Stimulated activated CD4-positive, alpha-beta T cell treated with anti-CD3 and anti-CD28 coated beads, Interleukin-1b, Interleukin-23, amount 100 ng/mL, for 1 hour (primary cell): ENCODE data around the gene USH2A.
"Not testable (repeated sequence)": the region's sequence is repeated elsewhere in the genome, so short reads cannot be mapped to it uniquely, and the experiment has no call there.

Experiments
- DNase-seq, 2 donors: peaks; one replicate each; pipeline ENCODE4 v3.0.0-alpha.2; 2020; ENCODE audit warnings: low read depth in 2 of 2

USH2A gene

DNA sequence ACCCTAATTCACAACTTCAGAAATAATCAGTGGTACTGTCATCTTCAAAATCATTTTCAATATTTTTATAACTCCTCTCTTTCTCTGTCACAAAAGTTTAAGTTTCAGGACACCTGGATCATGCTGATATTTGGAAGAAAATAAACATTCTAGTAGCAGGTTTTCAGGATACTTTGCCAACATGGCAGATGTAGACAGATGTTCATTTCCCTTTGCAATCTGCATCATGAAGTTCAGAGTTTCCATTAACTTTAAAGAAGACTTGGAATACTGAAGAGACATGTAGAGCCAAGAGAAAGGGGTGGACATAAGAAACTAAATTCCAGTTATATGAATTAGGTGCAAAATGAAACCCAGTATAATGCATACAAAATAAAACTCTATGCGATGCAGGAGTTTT is 218.1 kb downstream of the USH2A start:
- DNase-seq: no peak

DNA sequence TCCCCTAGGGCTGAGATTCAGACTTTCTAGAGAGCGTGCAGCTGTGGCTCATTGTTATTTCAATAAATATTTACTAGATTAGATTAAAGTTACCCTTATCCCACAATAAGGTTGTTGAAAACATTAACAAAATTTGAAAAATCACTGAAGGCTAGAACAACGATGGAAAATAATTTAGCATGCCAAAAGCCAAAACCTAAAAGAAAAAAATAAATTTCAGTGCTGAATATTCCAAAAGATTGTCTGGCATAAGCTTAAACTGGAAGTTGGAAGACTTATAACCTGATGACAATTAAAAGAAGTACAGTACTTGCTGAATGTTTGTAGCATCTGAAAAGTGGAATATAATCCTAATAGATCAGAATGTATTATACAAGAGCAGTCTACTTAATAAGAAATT is 221.3 kb downstream of the USH2A start:
- no peak for DNase-seq

DNA sequence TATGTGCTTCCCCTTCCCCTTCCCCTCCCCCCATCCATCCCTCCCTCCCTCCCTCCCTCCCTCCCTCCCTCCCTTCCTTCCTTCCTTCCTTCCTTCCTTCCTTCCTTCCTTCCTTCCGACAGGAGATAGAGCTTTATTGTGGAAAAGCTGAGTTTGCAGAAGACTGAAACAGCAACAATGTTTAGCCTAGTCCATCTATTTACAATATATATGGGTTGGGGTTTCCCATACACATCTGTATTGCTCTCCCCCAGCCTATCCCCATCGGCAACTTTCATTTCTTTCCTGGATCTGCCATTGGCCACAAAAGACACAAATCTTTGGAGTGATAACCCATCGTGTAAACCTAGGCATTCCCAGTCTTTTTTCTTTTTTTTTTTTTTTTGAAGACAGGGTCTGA is 222.3 kb downstream of the USH2A start:
- DNase-seq: no peak

DNA sequence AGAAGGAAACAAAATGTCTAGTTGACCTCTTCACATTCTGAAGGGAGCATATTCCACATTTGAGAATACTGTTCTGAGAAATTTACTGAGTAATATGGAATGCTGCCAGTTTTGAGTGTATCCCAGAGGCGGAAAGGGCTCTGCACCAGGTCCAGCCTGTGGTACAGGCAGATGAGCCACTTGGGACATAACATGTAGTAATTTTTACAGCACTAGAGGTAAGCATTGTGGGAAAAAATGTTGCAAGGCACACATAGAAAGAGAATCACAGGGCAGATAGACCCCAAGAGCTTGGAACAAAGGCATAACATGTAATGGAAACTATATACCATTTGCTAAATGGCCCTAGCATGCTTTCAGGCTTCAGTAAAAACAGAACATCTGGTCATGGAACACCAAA is 228.5 kb downstream of the USH2A start:
- no peak for DNase-seq

DNA sequence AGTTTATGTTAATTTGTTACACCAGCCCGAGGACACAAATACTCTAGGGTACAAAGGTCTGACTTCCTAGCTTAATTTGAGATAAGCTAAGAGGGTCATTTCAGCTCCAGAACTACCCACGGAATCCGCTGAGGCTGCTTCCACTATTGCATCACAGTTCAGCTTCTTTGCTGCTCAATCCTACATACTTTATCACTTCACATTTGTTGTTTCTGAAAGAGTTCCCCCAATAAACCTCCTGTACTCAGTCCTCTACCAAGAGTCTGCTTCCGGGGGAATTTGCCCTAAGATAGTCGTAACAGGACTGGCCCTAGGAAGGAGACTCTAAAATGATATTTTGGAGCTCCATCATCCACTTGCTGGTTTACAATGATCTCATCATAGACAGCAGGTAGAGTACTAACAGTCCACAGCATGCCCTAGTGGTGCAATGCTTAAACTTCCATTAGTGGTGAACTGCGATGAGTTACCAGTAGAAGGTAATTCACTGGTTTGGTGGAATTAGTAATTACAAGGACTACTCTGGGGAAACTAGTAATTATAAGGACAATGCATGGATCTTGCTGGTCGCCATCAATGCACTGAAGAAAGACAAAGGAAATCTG is 229.3 kb downstream of the USH2A start:
- DNase-seq: no peak

DNA sequence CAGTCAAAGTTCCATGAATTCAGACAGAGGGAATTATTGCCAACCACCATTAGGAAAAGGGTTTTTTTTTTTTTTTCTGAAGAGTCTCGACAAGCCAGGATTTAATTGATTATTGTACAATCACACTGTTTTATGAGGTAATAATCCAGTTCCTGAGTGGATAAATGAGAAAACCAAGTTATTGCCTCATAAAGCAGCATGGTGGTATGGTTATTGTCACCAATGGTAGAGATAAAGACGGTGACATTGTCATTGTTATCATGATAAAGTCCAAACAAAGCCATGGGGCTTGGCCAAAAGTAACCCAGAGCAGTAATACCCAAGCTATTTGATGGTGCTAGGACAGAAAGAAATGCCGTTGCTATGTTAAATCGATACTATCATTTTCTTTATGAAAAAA is 232.8 kb downstream of the USH2A start:
- DNase-seq: no peak

DNA sequence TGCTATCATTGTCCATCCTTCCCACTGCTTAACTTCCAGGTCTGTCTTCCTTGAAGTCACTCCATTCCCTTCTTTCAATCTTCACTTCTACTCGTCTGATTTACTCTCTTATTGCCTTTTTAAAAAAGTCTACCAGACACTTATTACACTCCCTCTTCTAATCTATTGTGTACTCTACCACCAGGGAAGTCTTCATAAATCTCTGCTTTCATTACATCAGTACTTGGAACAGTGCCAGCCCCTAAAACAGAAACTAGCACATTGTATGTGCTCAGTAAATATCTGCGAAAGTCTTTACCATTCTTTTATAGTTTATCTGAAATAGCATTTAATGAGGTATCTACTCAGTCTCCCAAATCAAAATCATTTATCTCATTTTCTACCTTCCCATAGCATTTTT is 236.4 kb downstream of the USH2A start:
- DNase-seq: no peak

DNA sequence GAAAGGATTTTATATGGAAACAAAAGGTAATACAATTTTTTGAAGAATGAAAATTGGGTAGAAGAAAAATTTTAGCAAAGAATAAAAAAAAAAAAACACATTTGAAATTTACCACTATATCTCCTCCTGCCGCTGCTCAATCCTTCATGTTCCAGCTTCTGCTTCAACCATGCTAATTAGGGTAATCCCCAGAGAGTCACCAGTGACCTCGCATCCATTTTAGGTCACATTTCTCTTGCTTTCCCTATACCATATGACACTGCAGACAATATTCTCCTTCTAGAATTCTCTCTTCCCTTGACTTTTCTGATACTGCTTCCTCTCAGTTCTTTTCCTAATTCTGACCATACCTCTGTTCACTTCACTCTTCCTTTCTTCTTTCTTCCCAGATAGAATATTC is 237.1 kb downstream of the USH2A start:
- DNase-seq: no peak

DNA sequence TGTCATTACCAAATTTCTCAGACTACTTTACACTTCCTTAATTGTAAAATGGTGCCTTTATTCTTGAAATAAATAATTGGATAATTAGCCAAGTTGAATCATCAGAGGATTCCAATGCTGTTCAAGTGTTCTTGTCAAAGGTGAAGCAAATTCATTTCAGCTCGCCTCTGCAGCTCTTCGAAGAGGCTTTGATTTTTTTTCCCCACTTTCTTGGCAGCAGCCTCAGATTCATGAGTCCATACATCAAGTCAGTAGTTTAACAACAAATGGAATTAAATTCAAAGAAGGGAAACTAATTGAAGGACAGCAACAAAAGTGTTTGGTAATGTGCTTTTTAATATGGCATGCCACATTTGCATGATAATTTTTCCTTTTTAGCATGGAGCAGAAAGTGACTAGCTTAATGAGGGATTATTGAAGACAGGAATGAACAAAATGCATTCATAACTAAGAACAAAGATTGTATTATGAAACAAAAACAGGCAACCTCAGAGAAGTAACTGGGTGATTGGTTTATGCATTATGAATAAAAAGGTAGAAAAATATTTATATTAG is 239.0 kb downstream of the USH2A start:
- DNase-seq: no peak

DNA sequence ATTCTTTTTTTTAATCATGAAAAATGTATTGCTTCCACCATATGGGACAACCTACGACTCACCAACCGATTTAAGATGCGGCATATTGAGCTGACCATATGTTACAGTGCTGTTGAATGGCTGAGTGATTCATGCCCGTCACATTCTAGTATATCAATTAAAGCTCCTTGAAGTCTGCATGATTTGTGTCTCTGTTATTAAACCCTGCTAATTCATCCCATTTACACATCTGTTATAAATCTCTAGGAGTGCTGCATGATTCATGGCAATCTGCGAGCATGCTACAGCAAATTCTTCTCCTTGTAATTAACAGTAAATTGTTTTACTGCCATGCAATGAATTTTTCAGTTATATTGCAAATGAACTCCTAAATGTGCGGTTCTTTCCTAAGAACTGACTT is 239.8 kb downstream of the USH2A start:
- no peak for DNase-seq

DNA sequence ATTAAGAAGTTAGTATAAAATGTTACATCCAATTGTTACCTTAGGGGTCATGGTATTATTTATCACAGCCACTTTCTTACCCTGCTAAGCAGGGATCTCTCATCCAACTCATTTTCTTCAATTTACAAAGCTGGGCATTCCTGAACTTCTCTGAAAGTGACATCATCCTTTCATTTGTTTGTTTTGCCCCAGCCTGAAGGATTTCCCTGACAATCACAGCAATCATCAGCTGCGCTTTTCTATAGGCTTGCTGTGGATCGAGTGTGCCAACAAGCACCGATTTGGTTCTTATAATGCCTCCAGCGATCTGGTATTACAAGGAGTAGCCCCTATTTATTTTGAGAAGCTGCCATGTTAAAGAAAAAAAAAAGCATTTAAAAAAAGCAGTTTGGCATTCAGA is 240.2 kb downstream of the USH2A start:
- no peak for DNase-seq

DNA sequence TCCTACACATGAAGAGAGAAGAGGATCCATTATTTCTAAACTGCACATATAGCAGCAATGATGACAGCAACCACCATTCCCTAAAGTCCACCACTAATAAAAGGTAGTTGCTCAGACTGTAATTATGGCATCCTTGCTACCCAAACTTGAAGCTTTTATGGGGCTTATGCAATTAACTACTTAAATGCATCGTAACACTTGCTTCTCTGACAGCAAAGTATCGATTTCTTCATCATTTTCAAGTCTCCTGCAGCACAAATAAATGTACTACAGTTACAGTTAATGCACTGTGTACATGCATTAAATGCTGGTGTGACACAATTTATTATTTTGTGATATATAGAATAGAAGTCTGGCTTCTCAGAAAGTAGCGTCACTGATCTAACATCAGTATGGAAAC is 241.7 kb downstream of the USH2A start:
- no peak for DNase-seq

DNA sequence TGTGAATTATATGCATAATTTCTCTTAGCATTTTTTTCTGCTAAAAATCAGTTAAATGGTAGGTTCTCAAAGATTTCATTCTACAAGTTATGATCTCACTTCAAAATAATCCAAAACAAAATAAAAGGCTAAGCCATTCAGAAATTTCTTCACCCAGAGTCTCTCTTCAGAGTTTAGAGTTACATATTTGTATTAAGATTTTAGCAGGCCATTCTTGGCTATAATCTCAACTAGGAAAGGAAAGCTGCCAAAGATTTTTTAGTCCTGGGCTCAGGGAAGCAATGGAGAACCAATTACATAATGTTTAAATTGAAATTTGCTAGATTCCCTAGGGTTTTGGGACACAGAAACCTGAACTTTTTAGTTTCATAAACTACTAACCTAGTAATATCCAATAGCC is 245.0 kb downstream of the USH2A start:
- DNase-seq: no peak

DNA sequence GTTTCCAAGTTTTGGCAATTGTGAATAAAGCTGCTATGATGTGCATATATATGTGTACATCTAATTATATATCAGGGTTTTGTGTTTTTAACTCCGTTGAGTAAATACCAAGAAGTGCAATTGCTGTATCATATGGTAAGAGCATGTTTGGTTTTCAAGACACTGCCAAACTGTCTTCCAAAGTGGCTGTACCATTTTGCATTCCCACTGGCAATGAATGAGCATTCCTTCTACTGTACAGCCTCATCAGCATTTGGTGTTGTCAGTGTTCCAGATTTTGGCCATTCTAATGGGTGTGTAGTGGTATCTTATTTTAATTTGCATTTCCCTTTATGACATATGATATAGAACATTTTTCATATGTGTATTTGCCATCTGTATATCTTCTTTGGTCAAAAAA is 246.3 kb downstream of the USH2A start:
- no peak for DNase-seq

DNA sequence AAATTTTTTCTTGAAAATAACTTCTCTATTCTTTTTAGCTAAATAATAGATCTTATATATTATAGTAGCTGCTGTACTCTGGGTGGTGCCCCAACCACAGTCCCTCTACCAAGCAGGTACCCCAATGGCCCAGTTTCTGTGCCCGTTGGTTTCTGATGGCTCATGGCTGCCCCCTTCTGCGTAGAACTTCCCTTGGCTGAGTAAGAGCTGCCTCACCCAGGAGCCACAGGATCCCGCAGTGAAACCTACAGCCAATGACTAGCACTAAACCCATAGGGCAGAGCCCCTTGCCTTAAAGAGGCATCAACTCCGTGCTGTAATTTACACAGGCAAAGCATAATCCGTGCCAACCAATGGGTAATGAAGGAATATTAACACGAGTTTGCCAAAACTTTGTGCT is 247.5 kb downstream of the USH2A start:
- DNase-seq: no peak

DNA sequence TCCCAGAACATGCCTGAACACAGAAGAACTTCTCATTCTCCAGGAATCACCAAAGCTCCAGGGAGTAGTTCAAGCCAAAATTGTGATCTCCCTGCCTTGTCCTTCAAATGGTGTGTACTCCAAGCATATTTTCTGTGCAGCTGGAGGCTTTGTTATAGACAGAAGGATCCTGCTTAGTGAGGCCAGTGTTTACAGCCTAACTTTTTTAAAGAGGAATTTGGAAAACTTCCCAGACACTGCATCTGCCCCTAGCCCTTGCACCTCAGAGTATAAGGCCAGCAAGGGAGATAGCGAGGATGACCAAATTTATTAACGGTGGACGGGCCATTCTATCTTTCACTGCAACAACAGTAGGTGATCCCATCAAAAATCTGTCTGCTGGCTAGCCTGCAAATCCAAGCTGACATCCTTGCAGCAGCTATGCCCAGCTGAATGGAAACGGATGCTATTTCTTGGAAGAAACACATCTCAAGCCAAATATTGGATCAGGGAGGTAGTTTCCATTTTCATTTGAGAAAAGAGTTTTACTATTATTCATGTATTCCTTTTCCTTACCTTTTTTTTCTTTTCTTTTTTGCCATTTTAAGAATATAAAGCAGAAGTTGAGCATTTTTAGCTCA is 249.8 kb downstream of the USH2A start:
- no peak for DNase-seq

DNA sequence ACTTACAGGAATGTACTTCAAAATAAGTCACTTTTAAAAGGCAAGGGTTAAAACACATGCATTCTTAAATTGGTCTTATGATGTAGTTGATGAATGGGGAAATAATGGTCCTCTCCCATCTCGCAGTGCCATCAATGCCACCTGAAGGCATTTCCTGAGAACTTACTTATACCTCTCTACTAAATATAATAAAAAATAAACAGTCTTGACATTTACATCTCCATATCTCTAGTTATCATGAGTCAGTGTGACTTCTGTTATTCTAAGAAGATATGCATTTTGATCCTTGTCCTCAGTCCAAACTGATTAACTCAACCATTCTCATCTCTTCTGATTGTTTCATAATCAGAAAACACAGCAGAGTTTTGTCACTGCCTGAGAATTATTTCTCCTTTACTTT is 253.9 kb downstream of the USH2A start:
- no peak for DNase-seq

DNA sequence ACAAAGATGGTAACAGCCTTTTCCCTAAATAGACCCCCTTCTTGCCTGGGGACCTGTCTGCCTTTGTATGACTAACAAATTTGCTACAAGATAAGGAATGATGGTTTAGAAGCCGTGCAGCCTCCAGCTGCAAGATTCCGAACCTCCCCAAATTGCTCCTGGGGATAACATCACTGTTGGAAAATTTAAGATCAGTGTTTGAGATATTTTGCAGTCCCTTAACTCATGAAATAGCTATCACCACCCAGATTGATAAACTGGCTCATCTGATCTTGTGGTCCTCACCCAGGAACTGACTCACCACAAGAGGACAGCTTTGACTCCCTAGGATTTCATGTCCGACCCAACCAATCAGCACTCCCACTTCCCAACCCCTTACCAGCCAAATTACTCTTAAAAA is 254.7 kb downstream of the USH2A start:
- DNase-seq: no peak

DNA sequence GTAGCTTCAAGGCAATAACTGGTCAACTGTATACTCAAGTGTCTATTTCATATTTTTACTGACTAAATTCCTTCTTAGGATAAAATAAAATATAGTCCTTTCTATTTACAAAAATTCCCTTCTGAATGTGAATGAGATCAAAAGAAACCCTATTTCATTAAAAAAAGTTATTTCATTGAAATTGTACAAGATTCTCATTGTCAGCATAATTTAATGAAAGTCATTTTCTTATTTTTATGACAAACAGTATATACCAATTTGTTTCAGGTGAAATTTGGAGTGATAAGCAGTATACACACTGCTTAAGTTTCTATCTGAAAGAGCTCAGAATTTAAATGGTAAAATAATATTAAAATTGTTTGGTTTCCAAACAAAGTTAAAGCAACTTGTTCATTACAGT is 269.2 kb downstream of the USH2A start:
- DNase-seq: no peak

DNA sequence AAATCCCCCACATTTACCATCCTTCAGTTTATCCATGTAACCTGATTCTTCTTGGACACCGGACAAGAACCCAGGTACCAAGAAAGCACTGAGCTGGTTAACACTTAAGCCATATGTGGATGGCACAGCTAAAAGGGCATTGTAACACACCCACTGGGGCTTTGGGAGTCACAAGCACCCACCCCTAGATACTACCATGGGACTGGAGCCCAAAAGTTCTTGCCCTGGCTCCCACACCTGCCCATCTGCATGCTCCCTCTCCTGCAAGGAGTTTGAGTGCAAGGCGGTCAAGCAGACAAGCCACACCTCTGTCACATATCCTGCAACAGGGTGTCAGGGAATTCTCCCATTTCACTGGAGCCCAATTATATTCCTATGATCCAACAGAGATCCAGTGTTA is 270.1 kb downstream of the USH2A start:
- no peak for DNase-seq

DNA sequence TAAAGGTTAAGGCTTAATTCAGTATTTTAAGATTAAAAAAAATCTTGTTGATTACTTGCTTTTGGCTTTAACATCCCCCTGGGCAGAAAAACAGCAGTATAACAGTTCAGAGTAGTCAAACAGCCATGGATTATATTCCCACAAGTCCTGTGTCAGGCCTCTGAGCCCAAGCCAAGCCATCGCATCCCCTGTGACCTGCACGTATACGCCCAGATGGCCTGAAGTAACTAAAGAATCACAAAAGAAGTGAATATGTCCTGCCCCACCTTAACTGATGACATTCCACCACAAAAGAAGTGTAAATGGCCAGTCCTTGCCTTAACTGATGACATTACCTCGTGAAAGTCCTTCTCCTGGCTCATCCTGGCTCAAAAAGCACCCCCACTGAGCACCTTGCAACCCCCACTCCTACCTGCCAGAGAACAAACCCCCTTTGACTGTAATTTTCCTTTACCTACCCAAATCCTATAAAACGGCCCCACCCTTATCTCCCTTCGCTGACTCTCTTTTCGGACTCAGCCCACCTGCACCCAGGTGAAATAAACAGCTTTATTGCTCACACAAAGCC is 277.7 kb downstream of the USH2A start:
- not testable (repeated sequence) for DNase-seq

DNA sequence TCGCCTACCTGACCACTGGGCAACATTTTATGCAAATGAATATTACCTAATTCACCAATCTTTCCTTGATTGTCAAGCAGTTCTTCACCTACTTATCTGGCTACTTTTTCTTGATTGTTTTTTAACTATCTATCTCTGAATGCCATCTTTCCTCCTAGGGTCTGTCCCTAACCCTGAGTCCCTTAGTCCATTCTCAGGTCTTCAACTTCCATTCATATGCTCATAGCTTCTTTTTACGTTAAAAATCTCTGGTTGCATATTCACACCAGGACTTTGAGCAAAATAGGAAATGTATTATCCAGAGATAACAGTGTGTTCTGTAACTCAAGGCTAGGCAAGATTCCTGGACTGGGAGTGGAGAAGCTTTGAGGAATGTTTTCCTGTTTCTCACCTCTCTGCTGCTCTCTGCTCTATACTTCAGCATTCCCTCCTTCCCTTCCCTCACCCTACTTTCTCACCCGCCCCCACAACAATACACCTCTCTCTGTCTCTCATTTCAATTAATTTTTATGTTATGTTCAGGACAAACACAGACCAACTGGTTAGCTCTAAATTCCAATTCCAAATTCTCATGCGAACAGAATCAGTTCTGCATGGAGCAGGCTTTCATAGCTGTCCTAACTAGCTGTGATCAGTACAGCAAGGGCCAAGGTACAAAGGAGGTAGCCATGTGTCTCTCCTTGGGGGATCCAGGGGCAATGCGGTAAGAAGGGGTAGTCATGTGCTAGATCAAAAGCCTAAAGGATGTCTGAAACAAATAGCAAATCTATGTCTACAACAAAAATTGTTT is 278.4 kb downstream of the USH2A start:
- no peak for DNase-seq

DNA sequence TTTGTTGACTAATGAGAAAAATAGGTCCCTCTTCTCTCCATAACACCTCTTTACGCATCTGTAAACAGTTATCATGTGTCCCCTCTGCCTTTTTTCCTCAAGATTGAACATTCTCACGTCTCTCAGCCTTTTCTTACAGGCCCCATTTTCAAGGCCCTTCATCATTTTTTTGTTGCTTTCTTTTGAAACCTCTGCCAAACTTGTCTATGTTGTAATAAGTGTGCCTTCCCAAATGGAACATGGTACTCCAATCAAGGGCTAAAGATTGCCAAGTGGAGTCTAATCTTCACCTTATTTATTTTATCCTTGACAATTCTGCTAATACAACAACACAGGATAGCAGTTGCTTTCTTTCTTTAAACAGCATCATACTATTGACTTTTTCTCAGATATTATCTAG is 280.3 kb downstream of the USH2A start:
- no peak for DNase-seq
